Stimulated activated CD4-positive, alpha-beta T cell treated with anti-CD3 and anti-CD28 coated beads, Interleukin-4, amount 100 ng/mL, for 1 hour (primary cell): ENCODE data around the gene TRIM15.

ENCODE experiments used
- DNase-seq: peaks from one replicate; pipeline ENCODE4 v3.0.0-alpha.2; 2020

The TRIM15 gene

GRCh38 chr6:30147096-30147495 is 16.2 kb upstream of the TRIM15 start:
- no peak for DNase-seq

- no peak for DNase-seq
Observed at GRCh38 chr6:30149234-30149633, 14.1 kb upstream of the TRIM15 start.

DNA sequence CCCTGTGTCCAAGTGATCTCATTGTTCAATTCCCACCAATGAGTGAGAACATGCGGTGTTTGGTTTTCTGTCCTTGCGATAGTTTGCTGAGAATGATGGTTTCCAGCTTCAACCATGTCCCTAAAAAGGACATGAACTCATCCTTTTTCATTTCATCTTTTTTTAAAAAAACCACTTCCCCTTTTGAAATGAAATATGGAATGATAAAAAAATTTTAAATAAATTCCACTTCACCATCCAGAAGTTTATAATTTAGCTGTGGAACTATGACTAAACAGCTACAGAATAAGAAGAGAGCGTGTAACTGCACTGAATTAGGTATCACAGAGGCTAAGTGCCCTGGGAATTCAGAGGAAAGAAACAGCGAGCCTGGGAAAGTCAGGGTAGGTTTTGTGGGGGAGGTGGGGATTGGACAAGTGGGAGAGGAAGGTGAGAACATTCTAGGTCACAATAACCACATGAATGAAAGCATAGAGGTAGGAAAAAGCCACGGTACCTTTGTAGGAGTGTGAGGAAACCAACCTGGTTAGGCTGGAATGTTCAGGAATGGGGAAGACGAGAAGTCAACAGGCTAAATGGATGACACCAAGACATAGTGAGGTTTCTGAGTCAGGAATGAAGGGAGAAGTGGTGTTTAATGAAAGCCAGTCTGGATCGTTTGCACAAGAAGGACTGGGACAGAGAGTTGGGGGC is 13.3 kb upstream of the TRIM15 start:
- no peak for DNase-seq

DNA sequence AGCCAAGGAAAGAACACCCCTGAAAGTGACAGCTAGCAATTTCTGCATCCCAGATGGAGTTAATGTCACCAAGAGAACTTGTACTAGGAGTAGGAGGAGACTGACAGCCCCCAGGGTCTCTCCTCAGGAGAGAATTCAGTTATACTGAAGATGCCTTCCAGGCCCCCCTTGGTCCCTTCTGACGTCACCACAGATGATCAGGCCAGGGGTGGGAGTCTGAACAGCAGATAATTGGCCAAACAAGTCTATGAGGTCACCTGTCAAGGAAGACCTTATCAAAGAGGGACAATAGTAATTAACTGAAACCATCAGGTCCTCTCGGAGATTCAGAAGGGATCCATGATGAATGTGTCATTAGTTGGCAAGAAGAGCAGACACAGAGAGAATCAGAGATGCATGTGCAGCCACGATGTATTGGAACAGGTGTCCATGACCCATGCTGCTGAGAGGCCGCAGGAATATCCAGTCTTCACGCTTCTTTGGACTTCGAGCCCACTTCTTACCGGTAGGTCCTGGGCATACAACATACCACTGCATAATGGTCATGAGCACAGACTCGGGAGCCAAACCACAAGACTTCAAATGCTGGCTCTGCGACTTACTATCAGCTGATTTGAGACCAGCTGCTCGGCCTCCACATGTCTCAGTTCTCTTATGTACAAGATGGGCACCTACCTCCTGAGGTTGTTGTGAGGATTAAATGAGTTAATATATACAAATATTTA is 12.5 kb upstream of the TRIM15 start:
- DNase-seq, result no peak

DNA sequence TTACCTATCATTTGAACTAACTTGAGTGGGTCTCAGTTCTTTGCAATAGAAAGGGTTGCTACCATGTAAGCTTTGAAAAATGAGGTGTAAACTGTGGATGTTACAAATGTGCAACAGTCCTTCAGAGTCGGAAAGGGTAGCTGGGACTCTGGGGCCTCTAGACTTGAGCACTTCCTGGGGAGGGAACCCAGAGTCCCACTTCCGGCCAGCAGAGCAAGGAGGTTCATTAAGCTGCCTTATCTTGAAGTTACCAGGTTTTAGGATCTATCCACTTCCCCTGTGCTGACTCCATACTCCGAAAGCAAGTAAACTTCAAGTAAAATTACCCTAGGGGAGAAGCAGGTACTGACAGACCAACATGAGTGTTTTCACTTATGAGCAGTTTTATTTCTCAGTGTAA is 11.8 kb upstream of the TRIM15 start:
- DNase-seq, result no peak

GRCh38 chr6:30152016-30152673 is 11.2 kb upstream of the TRIM15 start:
- DNase-seq, result no peak

GRCh38 chr6:30152910-30153610 is 10.3 kb upstream of the TRIM15 start:
- DNase-seq, result no peak

- no peak for DNase-seq
Observed at GRCh38 chr6:30154061-30154460, 9.3 kb upstream of the TRIM15 start.

DNA sequence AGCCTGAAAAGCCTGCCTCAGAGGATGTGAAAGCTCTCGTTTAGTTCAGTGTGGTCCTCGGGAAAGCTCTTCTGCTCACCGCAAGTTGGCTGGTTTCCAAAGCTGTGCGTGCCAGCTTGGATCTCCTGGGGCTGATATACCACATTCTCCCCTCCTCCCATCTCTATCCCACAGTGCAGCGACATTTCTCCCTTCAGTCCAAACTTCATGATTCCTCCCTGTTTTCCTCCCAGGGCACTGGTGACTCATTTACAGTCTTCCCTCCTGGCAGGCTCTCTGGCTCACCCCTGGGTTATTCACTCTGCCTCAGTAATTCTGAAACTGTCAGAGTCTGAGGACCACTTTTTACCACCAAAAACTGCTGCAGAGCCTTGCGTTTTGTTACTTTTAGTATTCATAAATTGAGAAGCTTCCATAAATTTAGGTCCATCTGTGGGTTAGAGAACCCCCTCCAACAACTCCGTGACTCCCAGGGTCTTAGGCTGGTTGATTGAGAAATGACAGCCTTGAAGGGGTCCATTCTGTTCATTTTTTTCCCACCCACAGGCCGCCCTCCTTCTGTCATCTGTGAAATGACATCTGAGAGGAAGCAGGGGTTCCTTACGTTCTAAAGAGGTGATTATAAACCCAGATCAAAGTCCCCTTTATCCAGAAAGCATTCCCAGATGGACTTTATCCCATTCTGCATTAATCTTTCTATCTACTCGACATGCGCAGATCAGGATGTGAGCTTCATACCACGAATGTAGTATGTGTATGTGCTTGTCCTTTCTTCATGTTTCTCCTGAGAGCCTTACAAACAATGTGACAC is 8.4 kb upstream of the TRIM15 start:
- DNase-seq, result no peak

DNA sequence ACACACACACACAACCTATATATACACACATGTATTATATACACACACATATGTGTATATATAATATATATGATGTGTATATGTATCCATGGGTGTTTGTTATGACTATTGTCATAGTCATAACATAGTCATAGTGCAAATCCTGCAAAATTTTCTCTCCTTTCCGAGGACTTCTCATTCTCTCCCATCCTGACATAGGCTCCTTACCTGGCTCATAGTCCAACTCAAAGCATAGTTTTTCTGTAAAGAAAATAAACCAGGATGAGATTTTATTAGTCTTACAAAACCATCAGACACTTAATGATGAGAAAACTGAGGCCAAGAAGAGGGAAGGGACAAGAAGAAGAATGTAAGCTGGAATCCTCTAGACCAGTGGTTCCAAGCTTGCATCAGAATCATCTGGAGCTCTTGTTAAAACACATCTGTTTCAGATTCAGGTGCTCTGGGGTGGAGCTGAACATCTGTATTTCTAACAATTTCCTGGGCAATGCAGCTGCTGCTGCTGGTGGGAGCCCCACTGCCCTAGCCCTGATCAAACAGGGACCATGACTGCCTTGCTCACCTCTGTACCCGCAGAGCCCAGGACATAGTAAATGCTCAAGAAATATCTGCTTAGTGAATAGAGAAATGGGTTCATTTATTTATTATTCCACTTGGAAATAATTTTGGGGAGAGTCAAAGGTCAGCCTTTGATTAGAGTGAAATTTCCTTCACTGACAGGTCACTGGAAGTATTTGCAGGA is 7.7 kb upstream of the TRIM15 start:
- no peak for DNase-seq

DNA sequence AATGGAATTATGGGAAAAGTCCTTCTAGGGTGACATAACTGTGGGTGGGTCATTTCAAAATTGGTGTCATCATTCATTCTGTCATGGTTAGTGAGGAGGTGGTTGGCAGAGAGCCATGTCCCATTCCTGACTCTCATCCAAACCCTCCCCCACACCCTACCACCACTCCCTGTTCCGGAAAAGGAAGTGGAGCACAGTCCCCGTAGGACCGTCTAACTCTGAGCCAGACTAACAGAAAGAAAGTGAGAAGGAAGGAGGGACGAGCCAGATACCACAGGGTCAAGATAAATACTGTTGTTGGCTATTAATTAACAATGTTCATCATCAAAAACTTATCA is 7.1 kb upstream of the TRIM15 start:
- DNase-seq, result no peak

DNA sequence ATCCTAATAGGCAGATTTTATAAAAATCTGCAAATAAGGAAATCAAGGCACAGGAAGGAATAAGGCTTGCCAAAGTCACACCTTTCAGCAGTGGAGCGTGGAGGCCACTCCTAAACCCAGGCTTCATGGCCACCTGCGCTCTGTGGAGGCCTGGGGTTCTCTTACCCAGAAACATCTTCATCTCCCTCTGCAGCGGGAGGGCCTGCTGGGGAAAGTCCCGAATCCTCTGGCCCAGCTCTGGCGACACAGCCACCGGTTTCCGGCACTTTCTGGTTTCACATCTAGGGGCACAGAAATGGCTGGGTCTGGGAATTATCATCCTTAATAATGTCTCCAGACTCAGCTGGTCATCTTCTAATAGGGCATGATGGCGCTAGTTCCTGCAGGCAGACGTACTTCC is 6.6 kb upstream of the TRIM15 start:
- DNase-seq, result no peak

GRCh38 chr6:30157581-30157980 is 5.8 kb upstream of the TRIM15 start:
- DNase-seq, result no peak

GRCh38 chr6:30157999-30158398 is 5.3 kb upstream of the TRIM15 start:
- no peak for DNase-seq

GRCh38 chr6:30158475-30159040 is 4.8 kb upstream of the TRIM15 start:
- no peak for DNase-seq

- no peak for DNase-seq
Observed at GRCh38 chr6:30160008-30160784, 3.1 kb upstream of the TRIM15 start.

DNA sequence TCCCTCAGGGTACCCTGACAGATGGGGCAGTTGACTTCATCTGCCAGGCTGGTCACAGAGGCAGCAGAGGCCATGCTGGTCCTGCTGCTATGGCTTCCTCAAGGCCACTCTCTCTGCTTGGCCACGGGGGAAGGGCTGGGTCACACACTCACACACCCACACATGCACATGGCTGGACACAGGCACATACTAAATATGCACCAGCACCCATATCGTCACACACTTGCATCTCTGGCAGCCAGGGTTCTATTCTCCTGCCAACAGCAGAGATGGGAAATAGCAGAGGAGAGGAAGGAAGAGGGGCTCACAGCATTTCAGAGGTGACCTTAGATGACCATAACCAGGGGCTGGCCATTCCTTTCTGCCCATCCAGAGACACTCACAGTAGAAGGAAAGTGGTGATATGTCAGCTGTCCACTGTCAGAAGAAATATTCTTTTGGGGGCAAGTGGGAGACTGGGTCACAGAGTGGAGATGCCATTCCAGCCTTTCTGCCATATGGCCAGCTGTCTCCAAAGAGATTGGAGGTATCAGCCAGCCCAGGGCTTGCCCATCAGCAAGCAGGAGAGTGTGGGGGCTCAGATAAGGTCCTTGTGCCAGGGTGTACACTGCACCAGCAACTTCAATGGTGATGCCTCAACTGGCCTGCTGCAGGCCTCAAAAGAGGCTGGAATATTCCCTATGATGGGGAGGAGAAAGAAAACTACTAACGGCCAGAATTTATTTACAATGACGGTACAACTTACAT is 2.4 kb upstream of the TRIM15 start, which contains the start of gene TRIM10:
TSS of gene TRIM10 (minus strand) at position 427 of the 747 bp plus-strand sequence. CDS start at position 74, 353 bp downstream.
- no peak for DNase-seq

DNA sequence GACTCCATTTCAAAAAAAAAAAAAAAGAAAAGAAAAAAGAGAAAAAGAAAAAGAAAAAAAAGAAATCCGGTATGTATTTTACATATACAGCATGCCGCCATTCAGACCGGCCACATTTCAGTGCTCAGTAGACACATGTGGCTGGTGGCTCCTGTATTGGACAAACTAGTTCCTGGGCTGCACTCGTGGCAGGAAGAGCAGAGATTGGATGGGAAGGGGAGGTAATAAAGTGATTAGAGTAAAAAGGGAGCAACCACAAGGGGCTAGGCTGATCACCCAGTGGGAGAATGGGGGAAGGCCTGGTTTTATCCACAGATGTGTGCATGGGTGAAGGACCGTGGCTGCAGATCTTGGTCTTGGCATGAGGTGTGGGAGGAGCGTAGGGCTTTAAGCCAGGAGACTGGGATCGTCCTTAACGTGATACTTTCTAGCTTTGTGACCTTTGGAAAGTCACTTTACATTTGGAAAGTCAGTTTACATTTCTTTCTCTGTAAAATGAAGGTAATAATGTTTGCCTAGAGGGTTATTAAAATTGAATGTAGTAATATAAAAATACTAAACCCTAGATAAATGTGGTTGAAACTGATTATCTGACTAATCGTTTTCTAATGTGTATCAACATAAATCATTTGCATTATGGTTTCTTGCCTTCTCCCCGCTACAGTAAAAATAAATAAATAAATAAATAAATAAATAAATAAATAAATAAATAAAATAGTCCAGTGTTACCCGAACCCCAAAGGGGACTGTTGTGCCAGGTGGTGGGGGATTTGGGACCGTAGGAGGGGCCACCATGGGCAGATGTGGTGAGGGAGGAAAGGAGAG is 869 bp upstream of the TRIM15 start:
- DNase-seq, result no peak
